Heart left ventricle (tissue), 16 donors: ENCODE results near the gene SF3B3. TPM values are rescaled to one million over a fixed set of nuclear protein-coding genes. Genes with fewer than 3 reads are reported as not detected.

Experiments
- ATAC-seq, 4 donors: fragments of 200-7000 bp; cut with Tn5 transposase; one replicate each; pipeline ENCODE4 v1.9.1; 2020 to 2022; ENCODE audit warnings: moderate library complexity in 4 of 4, mild to moderate bottlenecking in 3 of 4, moderate number of reproducible peaks in 1 of 4
- DNase-seq, 5 donors: peaks; one replicate each; pipeline ENCODE4 v3.0.0-alpha.2; 2020
- H3K27ac ChIP-seq, 12 donors: fragments of 200-600 bp; sonication (generic) in 4 of 12; one replicate each; pipeline versions ENCODE4 v1.5.0 to v1.8.0; 2016 to 2022; ENCODE audit warnings: mild to moderate bottlenecking in 2 of 12
- H3K27me3 ChIP-seq, 9 donors: fragments of 200-600 bp; sonication (generic) in 2 of 9; one replicate each; pipeline versions ENCODE4 v1.5.1 to v1.8.0; 2016 to 2022; ENCODE audit warnings: mild to moderate bottlenecking in 3 of 9
- H3K36me3 ChIP-seq, 9 donors: fragments of 200-600 bp; sonication (generic) in 2 of 9; one replicate each; pipeline versions ENCODE4 v1.5.0 to v1.8.0; 2018 to 2022; ENCODE audit warnings: mild to moderate bottlenecking in 2 of 9
- H3K4me1 ChIP-seq, 12 donors: fragments of 200-600 bp; sonication (generic) in 4 of 12; one replicate each; pipeline versions ENCODE4 v1.5.0 to v1.8.0; 2016 to 2022; ENCODE audit warnings: mild to moderate bottlenecking in 3 of 12
- H3K4me3 ChIP-seq, 12 donors: fragments of 200-600 bp; sonication (generic) in 4 of 12; one replicate each; pipeline versions ENCODE4 v1.5.0 to v1.8.0; 2017 to 2022; ENCODE audit warnings: mild to moderate bottlenecking in 9 of 12, moderate library complexity in 4 of 12
- H3K9me3 ChIP-seq, 12 donors: fragments of 200-600 bp; sonication (generic) in 4 of 12; one replicate each; pipeline versions ENCODE4 v1.5.0 to v1.8.0; 2016 to 2022; ENCODE audit warnings: mild to moderate bottlenecking in 1 of 12
- CTCF ChIP-seq, 12 donors: fragments of 200-600 bp; sonication (generic) in 4 of 12; IDR thresholded peaks; one replicate each; pipeline versions ENCODE4 v1.5.0 to v1.8.0; 2018 to 2022; ENCODE audit warnings: antibody characterized with exemption in 12 of 12, mild to moderate bottlenecking in 5 of 12
- POLR2A ChIP-seq, 2 donors: fragments of 450-650 bp; IDR thresholded peaks; one replicate each; pipeline ENCODE4 v1.6.1; 2017; ENCODE audit warnings: antibody characterized with exemption in 2 of 2, mild to moderate bottlenecking in 2 of 2, moderate library complexity in 2 of 2
- WGBS, 4 donors: extraction: QIAGEN DNeasy Blood & Tissue Kit in 2 of 4; methylation state at CpG; one replicate each; pipeline versions ENCODE4 v1.1.5 to v1.1.7; 2013 to 2018; 5-methylcytosine and 5-hydroxymethylcytosine counted together
- intact Hi-C, 10 donors: fragments of 100-400 bp; cut with DNase I; formaldehyde crosslinking; loops; one replicate each; pipeline versions ENCODE4 v1.11.1 to v1.14.2; 2022
- polyA plus RNA-seq, 2 donors: library from polyadenylated mRNA; stranded (reverse); fragments of 200-250 nt; gene quantifications; one replicate each; pipeline ENCODE4 v1.2.3, GENCODE V29; 2013
- total RNA-seq, 9 donors: library from RNA; depleted of rRNA in 2 of 9; stranded (reverse); fragments of >200 nt in 2 of 9; fragmentation: NEBNext Ultra II Directional in 3 of 9; extraction: Animal tissue kit (Norgen Biotek cat#: 25700) in 3 of 9; gene quantifications; one replicate each; pipeline versions ENCODE4 v1.1.0 to v1.2.4, GENCODE V29; 2016 to 2023
- donor health status: ischemic (EF 13 %, LVEDD 7.1; RV severe dilation, severe dysfunction).
- donor health status: healthy with polysubstance abuse.
- donor health status: DM: no; HTN: yes; CAD: no.
- donor health status: DM: no; HTN: no; CAD: no.
- donor health status: ischemic (EF 25% LVEDD 6.9; RV normal size, moderate dysfunction).
- donor health status: ischemic (EF 25% LVEDD 5.7; RV mildly dilated, moderate dysfunction).
- donor health status: healthy.
- donor health status: DM: yes; HTN: yes; CAD: no.
- donor health status: ischemic (EF 35%, LVEDD 5.7; RV mildly dilated, moderate dysfunction).
- donor health status: nonischemic (EF 11% LVEDD 7.7; RV severe dilation, severe dysfunction).
- donor health status: DM: yes; HTN: yes; CAD: no.
- donor health status: PGD.
- donor health status: ischemic (EF 29% LVEDD 5.4; RV normal size, mild dysfunction).
- donor health status: nonischemic (EF 23%, LVEDD 6.1; RV moderate dilation, normal function).

The SF3B3 gene
- total and polyA plus RNA-seq, 11 donors, result 50.3 to 198 (median 131) TPM

- no peak overlapping the region for H3K4me3 ChIP-seq
- 93 to 98% (median 95%) methylated on average over 2 of the region's 2 CpGs for WGBS, 4 donors
- no peak for DNase-seq
- no peak for ATAC-seq
- H3K27ac ChIP-seq, result no peak overlapping the region
- H3K36me3 ChIP-seq, result peaks cover 0 to 95% (median 89%) of the 10 kb centered on the region in 9 donors
- H3K27me3 ChIP-seq, result no peaks in the 10 kb centered on the region
- peaks cover 0 to 6% (median 4%) of the 10 kb centered on the region in 12 donors for H3K4me1 ChIP-seq
- intact Hi-C loops, result no loop called here
- no peaks in the 10 kb centered on the region for H3K9me3 ChIP-seq
- no peak for TF ChIP-seq CTCF (IDR thresholded peaks at IDR 0.05)
- TF ChIP-seq POLR2A (IDR thresholded peaks at IDR 0.05), result no peak
Measured at GRCh38 chr16:70484867-70485266, 38.7 kb upstream of the SF3B3 start.

- no peak overlapping the region for H3K27ac ChIP-seq
- WGBS, 4 donors, result 55 to 69% (median 66%) methylated on average over 6 of the region's 6 CpGs
Measured at GRCh38 chr16:70490261-70490660, 33.4 kb upstream of the SF3B3 start.

DNA sequence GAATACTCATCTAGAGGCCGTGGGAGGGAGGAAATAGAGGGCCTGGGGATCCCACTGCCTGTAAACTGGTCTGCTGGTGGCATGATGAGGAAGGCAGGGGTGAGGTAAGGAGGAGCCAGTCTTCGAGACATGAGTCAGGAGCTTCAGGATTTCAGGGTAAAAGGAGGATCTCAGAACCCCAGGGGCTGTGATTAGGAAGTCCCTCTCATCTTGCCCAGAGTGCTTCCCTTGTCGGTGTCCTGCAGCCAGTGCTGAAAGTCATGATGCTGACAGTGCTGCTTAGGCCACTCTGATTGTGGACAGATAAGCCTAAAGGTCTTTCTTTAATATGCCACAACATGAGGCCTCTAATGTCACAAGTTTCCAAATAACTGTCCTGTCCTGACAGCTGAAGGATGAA lies 29.8 kb upstream of the SF3B3 start:
- H3K4me3 ChIP-seq, result no peak overlapping the region
- peaks cover 0 to 11% (median 0%) of the 10 kb centered on the region in 12 donors for H3K4me1 ChIP-seq
- intact Hi-C loops, result no loop called here
- H3K27me3 ChIP-seq, result no peaks in the 10 kb centered on the region
- no peak for TF ChIP-seq CTCF (IDR thresholded peaks at IDR 0.05)
- TF ChIP-seq POLR2A (IDR thresholded peaks at IDR 0.05), result no peak
- peaks cover 0 to 95% (median 88%) of the 10 kb centered on the region in 9 donors for H3K36me3 ChIP-seq
- WGBS, 4 donors, result 67 to 92% (median 76%) methylated on average over 3 of the region's 3 CpGs
- peak overlapping the region in 6 of 12 donors; percentile 16 to 62 (median 34) for H3K27ac ChIP-seq
- ATAC-seq, result peak in 3 of 4 donors; percentile 8 to 60 (median 57)
- no peaks in the 10 kb centered on the region for H3K9me3 ChIP-seq
- no peak for DNase-seq

More at GRCh38 chr16:70490261-70490660, 33.4 kb upstream of the SF3B3 start:
- H3K36me3 ChIP-seq, result peaks cover 0 to 95% (median 88%) of the 10 kb centered on the region in 9 donors
- no peaks in the 10 kb centered on the region for H3K9me3 ChIP-seq
- H3K4me3 ChIP-seq, result no peak overlapping the region
- TF ChIP-seq CTCF (IDR thresholded peaks at IDR 0.05) (no peak), POLR2A (IDR thresholded peaks at IDR 0.05) (no peak)
- H3K27me3 ChIP-seq, result no peaks in the 10 kb centered on the region
- peak in 1 of 4 donors; percentile 62 for ATAC-seq
- peaks cover 0 to 14% (median 0%) of the 10 kb centered on the region in 12 donors for H3K4me1 ChIP-seq
- intact Hi-C loops, result no loop called here
- DNase-seq, result peak in 1 of 5 donors; percentile 42

DNA sequence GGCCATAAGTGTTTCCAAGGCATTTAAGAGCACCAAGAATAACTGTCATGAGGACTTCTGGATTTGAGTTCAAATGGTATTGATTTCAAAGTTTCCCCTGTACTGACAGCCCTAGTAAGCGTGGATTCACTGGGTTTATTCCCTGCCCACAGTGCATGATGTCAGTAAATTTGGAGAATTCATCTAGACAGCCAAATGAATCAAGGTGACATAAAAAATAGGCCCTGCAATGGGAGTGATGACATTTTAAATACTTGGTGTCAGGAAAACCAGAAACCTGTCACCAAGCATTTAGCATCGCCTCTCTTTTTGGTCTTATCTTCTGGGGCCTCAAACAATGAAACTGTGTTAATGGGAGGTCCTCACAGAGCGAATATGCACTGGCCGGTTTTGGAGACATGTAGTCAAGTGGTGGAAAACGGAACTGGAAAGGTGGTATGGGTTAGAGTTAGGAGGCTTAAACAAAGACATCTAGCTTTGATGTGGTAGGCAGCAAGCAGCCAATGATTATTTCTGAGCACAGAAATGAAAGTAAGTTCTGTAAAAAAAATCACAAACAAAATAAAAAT lies 29.3 kb upstream of the SF3B3 start:
- TF ChIP-seq POLR2A (IDR thresholded peaks at IDR 0.05), result no peak
- no peak for TF ChIP-seq CTCF (IDR thresholded peaks at IDR 0.05)

More for the DNA sequence above, 29.3 kb upstream of the SF3B3 start:
- ATAC-seq (peak; percentile 35 to 77 (median 75)), DNase-seq (no peak)
- peaks cover 0 to 95% (median 88%) of the 10 kb centered on the region in 9 donors for H3K36me3 ChIP-seq
- 37 to 57% (median 55%) methylated on average over 5 of the region's 5 CpGs for WGBS, 4 donors
- peak overlapping the region in 6 of 12 donors; percentile 16 to 62 (median 34) for H3K27ac ChIP-seq
- H3K4me1 ChIP-seq, result peaks cover 0 to 10% (median 0%) of the 10 kb centered on the region in 12 donors
- intact Hi-C loops, result no loop called here
- H3K9me3 ChIP-seq, result no peaks in the 10 kb centered on the region
- no peak overlapping the region for H3K4me3 ChIP-seq
- no peaks in the 10 kb centered on the region for H3K27me3 ChIP-seq
